ENCODE data around the gene ZXDA.
"Not testable (repeated sequence)": the region's sequence is repeated elsewhere in the genome, so short reads cannot be mapped to it uniquely, and the experiment has no call there.

Gene ZXDA

GRCh38 chrX:57930051-57930450, 19.8 kb upstream of the ZXDA start:
- Histone ChIP-seq H3K79me2 (no peaks in the 10 kb centered on the region), H3K9ac (no peak overlapping the region), H3K4me2 (ENCODE audit: low read length) (no peak overlapping the region), H3K36me3 (ENCODE audit: control insufficient read depth, insufficient read depth, low read length) (no peaks in the 10 kb centered on the region), H3K27me3 (ENCODE audit: control insufficient read depth, insufficient read depth, low read length) (no peaks in the 10 kb centered on the region), H3K9me3 (ENCODE audit: control insufficient read depth, low read length) (no peaks in the 10 kb centered on the region), H3K4me1 (no peaks in the 10 kb centered on the region), H2AFZ (no peak overlapping the region), H3K4me3 (ENCODE audit: low read depth, low read length) (no peak overlapping the region), H3K27ac (no peak overlapping the region)
- TF ChIP-seq CTCF (IDR thresholded peaks at IDR 0.05): no peak

GRCh38 chrX:57929373-57929772, 19.1 kb upstream of the ZXDA start:
- no peaks in the 10 kb centered on the region for H3K9me3 ChIP-seq (ENCODE audit: control insufficient read depth, low read length)
- H3K9ac ChIP-seq: no peak overlapping the region
- no peak overlapping the region for H3K4me3 ChIP-seq (ENCODE audit: low read depth, low read length)
- no peak overlapping the region for H2AFZ ChIP-seq
- TF ChIP-seq CTCF (IDR thresholded peaks at IDR 0.05): peak; percentile 34
- no peak overlapping the region for H3K4me2 ChIP-seq (ENCODE audit: low read length)
- no peaks in the 10 kb centered on the region for H3K36me3 ChIP-seq (ENCODE audit: control insufficient read depth, insufficient read depth, low read length)
- H3K79me2 ChIP-seq: no peaks in the 10 kb centered on the region
- H3K4me1 ChIP-seq: no peaks in the 10 kb centered on the region
- H3K27me3 ChIP-seq (ENCODE audit: control insufficient read depth, insufficient read depth, low read length): no peaks in the 10 kb centered on the region
- H3K27ac ChIP-seq: no peak overlapping the region

- Histone ChIP-seq H2AFZ (no peak overlapping the region), H3K4me1 (no peaks in the 10 kb centered on the region), H3K36me3 (ENCODE audit: control insufficient read depth, insufficient read depth, low read length) (no peaks in the 10 kb centered on the region), H3K79me2 (no peaks in the 10 kb centered on the region), H3K27me3 (ENCODE audit: control insufficient read depth, insufficient read depth, low read length) (no peaks in the 10 kb centered on the region), H3K4me3 (ENCODE audit: low read depth, low read length) (no peak overlapping the region), H3K9ac (no peak overlapping the region), H3K4me2 (ENCODE audit: low read length) (no peak overlapping the region), H3K9me3 (ENCODE audit: control insufficient read depth, low read length) (no peaks in the 10 kb centered on the region), H3K27ac (no peak overlapping the region)
- no peak for TF ChIP-seq CTCF (IDR thresholded peaks at IDR 0.05)
Measured at GRCh38 chrX:57925806-57926205, 15.5 kb upstream of the ZXDA start.

GRCh38 chrX:57918750-57919436, 8.6 kb upstream of the ZXDA start:
- no peak overlapping the region for H3K27ac ChIP-seq
- no peaks in the 10 kb centered on the region for H3K4me1 ChIP-seq
- no peaks in the 10 kb centered on the region for H3K27me3 ChIP-seq (ENCODE audit: control insufficient read depth, insufficient read depth, low read length)
- no peaks in the 10 kb centered on the region for H3K79me2 ChIP-seq
- no peak overlapping the region for H3K4me3 ChIP-seq (ENCODE audit: low read depth, low read length)
- no peaks in the 10 kb centered on the region for H3K9me3 ChIP-seq (ENCODE audit: control insufficient read depth, low read length)
- no peak overlapping the region for H3K4me2 ChIP-seq (ENCODE audit: low read length)
- TF ChIP-seq CTCF (IDR thresholded peaks at IDR 0.05): peak; percentile 41
- H3K9ac ChIP-seq: no peak overlapping the region
- peak overlapping the region; percentile 68 for H2AFZ ChIP-seq
- H3K36me3 ChIP-seq (ENCODE audit: control insufficient read depth, insufficient read depth, low read length): no peaks in the 10 kb centered on the region

- Histone ChIP-seq H3K79me2 (no peaks in the 10 kb centered on the region), H3K9ac (no peak overlapping the region), H3K27ac (no peak overlapping the region), H3K4me2 (ENCODE audit: low read length) (no peak overlapping the region), H3K9me3 (ENCODE audit: control insufficient read depth, low read length) (no peaks in the 10 kb centered on the region), H3K4me3 (ENCODE audit: low read depth, low read length) (no peak overlapping the region), H3K36me3 (ENCODE audit: control insufficient read depth, insufficient read depth, low read length) (no peaks in the 10 kb centered on the region), H2AFZ (no peak overlapping the region), H3K4me1 (peaks cover 3% of the 10 kb centered on the region), H3K27me3 (ENCODE audit: control insufficient read depth, insufficient read depth, low read length) (no peaks in the 10 kb centered on the region)
- no peak for TF ChIP-seq CTCF (IDR thresholded peaks at IDR 0.05)
Measured at GRCh38 chrX:57915680-57916079, 5.4 kb upstream of the ZXDA start.

GRCh38 chrX:57909595-57910286, 517 bp downstream of the ZXDA start:
- peak overlapping the region; percentile 61 for H3K4me2 ChIP-seq (ENCODE audit: low read length)
- not testable (repeated sequence) for H3K79me2 ChIP-seq; H3K36me3 ChIP-seq (ENCODE audit: control insufficient read depth, insufficient read depth, low read length); H3K9ac ChIP-seq; H3K9me3 ChIP-seq (ENCODE audit: control insufficient read depth, low read length); H3K27me3 ChIP-seq (ENCODE audit: control insufficient read depth, insufficient read depth, low read length); H3K4me1 ChIP-seq
- peak overlapping the region; percentile 87 for H3K27ac ChIP-seq
- H2AFZ ChIP-seq: peak overlapping the region; percentile 76
- peak overlapping the region; percentile 31 for H3K4me3 ChIP-seq (ENCODE audit: low read depth, low read length)

Measured in parathyroid adenoma (tissue), 2 donors.